H1 (cell line): ENCODE data around the gene MTHFS. TPM values are rescaled to one million over a fixed set of nuclear protein-coding genes. Genes with fewer than 3 reads are reported as not detected.

Experiments used
- CTCF ChIA-PET: fragments of 300-600 bp; sonication (Branson Sonifier 250); formaldehyde crosslinking; loops from one replicate; lab custom pipeline; 2021; ENCODE audit not compliant: partially characterized antibody; lab: Charles Lee
- POLR2A ChIA-PET: fragments of 300-600 bp; sonication (Branson Sonifier 250); formaldehyde crosslinking; loops from one replicate; lab custom pipeline; 2021; ENCODE audit warnings: inconsistent platforms; ENCODE audit not compliant: partially characterized antibody; lab: Charles Lee
- DNase-seq, 2 experiments: peaks; one replicate each; pipeline versions ENCODE4 v3.0.0 to v3.0.0-alpha.2; 2010 to 2022; ENCODE audit warnings: low spot score in 2 of 2, low read depth in 1 of 2, mixed read lengths in 1 of 2
- FAIRE-seq: peaks from 2 replicates; lab custom pipeline; 2011; peaks lifted over from hg19 to GRCh38; lab: Jason Lieb, UNC
- H2AFZ ChIP-seq: 2 replicates; pipeline ENCODE4 v1.8.1; 2012; ENCODE audit warnings: low read length, inconsistent platforms
- H2AK5ac ChIP-seq: 2 replicates; pipeline ENCODE4 v1.6.1; 2013; ENCODE audit warnings: low read depth, low read length
- H2BK120ac ChIP-seq: replicated peaks from 2 replicates; pipeline ENCODE3; 2013; ENCODE audit warnings: low read depth, low read length, inconsistent platforms
- H2BK12ac ChIP-seq: 2 replicates; pipeline ENCODE4 v1.6.1; 2013; ENCODE audit warnings: low read depth, low read length
- H2BK15ac ChIP-seq: 2 replicates; pipeline ENCODE4 v1.6.1; 2013; ENCODE audit warnings: low read length
- H2BK20ac ChIP-seq: 2 replicates; pipeline ENCODE4 v1.6.1; 2013; ENCODE audit warnings: low read length
- H2BK5ac ChIP-seq: 2 replicates; pipeline ENCODE4 v1.6.1; 2013; ENCODE audit warnings: low read depth, low read length
- H3K14ac ChIP-seq: 2 replicates; pipeline ENCODE4 v1.6.1; 2013; ENCODE audit warnings: inconsistent platforms; ENCODE audit not compliant: insufficient read length
- H3K18ac ChIP-seq: 2 replicates; pipeline ENCODE4 v1.6.1; 2013; ENCODE audit warnings: low read length; ENCODE audit errors: extremely low read depth
- H3K23ac ChIP-seq: 2 replicates; pipeline ENCODE4 v1.6.1; 2013; ENCODE audit warnings: inconsistent platforms; ENCODE audit not compliant: insufficient read length
- H3K23me2 ChIP-seq: 2 replicates; pipeline ENCODE4 v1.6.1; 2013; ENCODE audit warnings: low read depth, low read length
- H3K27ac ChIP-seq: 2 replicates; pipeline ENCODE4 v1.6.1; 2011; ENCODE audit warnings: low read depth, low read length, inconsistent platforms
- H3K27me3 ChIP-seq, 4 experiments: replicated peaks in 1 of 4; 1 replicate in 1 of 4; 2 replicates in 3 of 4; pipeline versions ENCODE4 v1.6.1 to v1.8.1; 2011 to 2013; ENCODE audit warnings: low read length in 3 of 4, mild to moderate bottlenecking in 3 of 4, inconsistent platforms in 2 of 4, mixed read lengths in 2 of 4, moderate library complexity in 1 of 4; ENCODE audit not compliant: control insufficient read depth in 3 of 4, insufficient read depth in 3 of 4; ENCODE audit errors: extremely low read depth in 1 of 4
- H3K36me3 ChIP-seq, 4 experiments: 2 replicates each; pipeline versions ENCODE4 v1.6.1 to v1.8.1; 2011 to 2013; ENCODE audit warnings: mild to moderate bottlenecking in 4 of 4, low read length in 3 of 4, moderate library complexity in 2 of 4, control low read depth in 1 of 4, inconsistent platforms in 1 of 4; ENCODE audit not compliant: insufficient read depth in 4 of 4, control insufficient read depth in 2 of 4
- H3K4ac ChIP-seq: replicated peaks from 2 replicates; pipeline ENCODE3; 2013; ENCODE audit warnings: low read length, low read depth, mixed read lengths, inconsistent platforms; ENCODE audit not compliant: insufficient read length
- H3K4me1 ChIP-seq, 4 experiments: replicated peaks in 1 of 4; 1 replicate in 1 of 4; 2 replicates in 3 of 4; pipeline versions ENCODE4 v1.6.1 to v1.8.1; 2011 to 2013; ENCODE audit warnings: low read length in 3 of 4, inconsistent platforms in 2 of 4, mixed read lengths in 1 of 4; ENCODE audit not compliant: insufficient read depth in 4 of 4, control insufficient read depth in 3 of 4
- H3K4me2 ChIP-seq, 2 experiments: 2 replicates each; pipeline versions ENCODE4 v1.6.1 to v1.8.1; 2011 to 2013; ENCODE audit warnings: low read depth in 2 of 2, low read length in 2 of 2, control low read depth in 1 of 2, inconsistent platforms in 1 of 2, mild to moderate bottlenecking in 1 of 2; ENCODE audit not compliant: insufficient read depth in 1 of 2
- H3K4me3 ChIP-seq, 4 experiments: fragments of 200-600, 300-600 bp in 1 of 4; sonication (generic), shearing (Covaris generic), sonication (Bioruptor Twin) in 1 of 4; 2 replicates each; pipeline versions ENCODE4 v1.5.1 to v1.8.1; 2011 to 2016; ENCODE audit warnings: low read length in 4 of 4, low read depth in 3 of 4, control low read depth in 2 of 4, inconsistent platforms in 2 of 4, mild to moderate bottlenecking in 2 of 4, mixed read lengths in 1 of 4, moderate library complexity in 1 of 4; ENCODE audit not compliant: insufficient read depth in 2 of 4; ENCODE audit errors: extremely low read depth in 1 of 4
- H3K56ac ChIP-seq: replicated peaks from 2 replicates; pipeline ENCODE3; 2013; ENCODE audit warnings: low read depth, mild to moderate bottlenecking, mixed read lengths, low read length, inconsistent platforms; ENCODE audit not compliant: insufficient read length
- H3K79me1 ChIP-seq: 2 replicates; pipeline ENCODE4 v1.6.1; 2013; ENCODE audit warnings: low read depth, low read length, control low read depth
- H3K79me2 ChIP-seq, 2 experiments: 2 replicates each; pipeline versions ENCODE4 v1.6.1 to v1.8.1; 2012 to 2013; ENCODE audit warnings: low read length in 2 of 2, mild to moderate bottlenecking in 2 of 2, inconsistent platforms in 1 of 2; ENCODE audit not compliant: insufficient read depth in 2 of 2, control insufficient read depth in 1 of 2
- H3K9ac ChIP-seq, 4 experiments: replicated peaks in 1 of 4; 1 replicate in 1 of 4; 2 replicates in 3 of 4; pipeline versions ENCODE4 v1.6.1 to v1.8.1; 2011 to 2013; ENCODE audit warnings: low read depth in 3 of 4, low read length in 3 of 4, control low read depth in 2 of 4, mild to moderate bottlenecking in 2 of 4, moderate library complexity in 2 of 4, inconsistent platforms in 1 of 4; ENCODE audit errors: extremely low read depth in 1 of 4
- H3K9me3 ChIP-seq, 2 experiments: 2 replicates each; pipeline versions ENCODE4 v1.6.1 to v1.8.1; 2012 to 2013; ENCODE audit warnings: mild to moderate bottlenecking in 2 of 2, moderate library complexity in 2 of 2, control low read depth in 1 of 2, inconsistent platforms in 1 of 2, low read depth in 1 of 2, low read length in 1 of 2, mixed read lengths in 1 of 2; ENCODE audit not compliant: insufficient read depth in 2 of 2
- H4K20me1 ChIP-seq, 2 experiments: replicated peaks in 1 of 2; 2 replicates each; pipeline versions ENCODE3 to v1.8.1; 2011 to 2013; ENCODE audit warnings: inconsistent platforms in 2 of 2, low read length in 2 of 2, mild to moderate bottlenecking in 1 of 2; ENCODE audit not compliant: insufficient read depth in 2 of 2, control insufficient read depth in 1 of 2
- H4K5ac ChIP-seq: 2 replicates; pipeline ENCODE4 v1.6.1; 2013; ENCODE audit warnings: low read length, low read depth, mixed read lengths, inconsistent platforms; ENCODE audit not compliant: insufficient read length
- H4K8ac ChIP-seq: 2 replicates; pipeline ENCODE4 v1.8.0; 2013; ENCODE audit warnings: mild to moderate bottlenecking, moderate library complexity, low read length, inconsistent platforms; ENCODE audit not compliant: insufficient read depth; ENCODE audit errors: extremely low read depth
- H4K91ac ChIP-seq: replicated peaks from 2 replicates; pipeline ENCODE3; 2013; ENCODE audit warnings: low read length, mixed read lengths, inconsistent platforms; ENCODE audit not compliant: insufficient read length
- BACH1 ChIP-seq: IDR thresholded peaks from 2 replicates; pipeline ENCODE4 v1.6.1; 2012; ENCODE audit warnings: low read length, improper control_type of control experiment
- BRCA1 ChIP-seq: IDR thresholded peaks from 2 replicates; pipeline ENCODE4 v1.6.1; 2012; ENCODE audit warnings: low read depth, low read length, improper control_type of control experiment
- CREB1 ChIP-seq: IDR thresholded peaks from 2 replicates; pipeline ENCODE4 v1.6.1; 2012; ENCODE audit warnings: inconsistent platforms
- EGR1 ChIP-seq: IDR thresholded peaks from 2 replicates; pipeline ENCODE4 v1.6.1; 2011; ENCODE audit warnings: low read depth, low read length, borderline replicate concordance
- EZH2 ChIP-seq: fragments of 200-600 bp; sonication (generic); IDR thresholded peaks from 2 replicates; pipeline ENCODE4 v1.7.1; 2012; ENCODE audit warnings: low read depth, mild to moderate bottlenecking, moderate library complexity, low read length, inconsistent platforms; ENCODE audit not compliant: severe bottlenecking
- JUND ChIP-seq: IDR thresholded peaks from 2 replicates; pipeline ENCODE4 v1.6.1; 2011; ENCODE audit warnings: mild to moderate bottlenecking, improper control_type of control experiment, low read length
- RFX5 ChIP-seq: IDR thresholded peaks from 2 replicates; pipeline ENCODE4 v1.6.1; 2011; ENCODE audit warnings: low read depth, low read length, improper control_type of control experiment, borderline replicate concordance
- SAP30 ChIP-seq: fragments of 300-600 bp; sonication (generic); IDR thresholded peaks from 2 replicates; pipeline ENCODE4 v1.7.1; 2012; ENCODE audit warnings: low read length, moderate library complexity, mild to moderate bottlenecking, inconsistent platforms; ENCODE audit not compliant: insufficient read depth, insufficient replicate concordance
- SIRT6 ChIP-seq: IDR thresholded peaks from one replicate; pipeline ENCODE4 v1.7.1; 2012; ENCODE audit warnings: low read length, inconsistent platforms
- SP1 ChIP-seq: IDR thresholded peaks from 2 replicates; pipeline ENCODE4 v1.6.1; 2011; ENCODE audit warnings: low read depth, low read length
- SUZ12 ChIP-seq: fragments of 200-600 bp; sonication (generic); IDR thresholded peaks from 2 replicates; pipeline ENCODE4 v1.6.1; 2012; ENCODE audit warnings: mild to moderate bottlenecking, inconsistent platforms, low read length, moderate library complexity, mixed read lengths
- TAF1 ChIP-seq: IDR thresholded peaks from 2 replicates; pipeline ENCODE4 v1.6.1; 2011; ENCODE audit warnings: mild to moderate bottlenecking, low read depth, low read length
- polyA plus RNA-seq, 7 experiments: library from polyadenylated mRNA; depleted of rRNA in 3 of 7; stranded (reverse) in 5 of 7; unstranded in 2 of 7; fragments of >200 nt in 5 of 7; fragments of 200-250 nt in 2 of 7; gene quantifications; 1 replicate in 5 of 7; 2 replicates in 1 of 7; 4 replicates in 1 of 7; pipeline versions ENCODE4 v1.2.1 to v1.2.3, GENCODE V29; 2011 to 2013; ENCODE audit warnings: missing spikeins in 2 of 7, mixed read lengths in 2 of 7
- total RNA-seq: library from RNA; stranded (reverse); fragmentation: NEBNext Ultra II Directional; extraction: Animal tissue kit (Norgen Biotek cat#: 25700); gene quantifications from 2 replicates; pipeline ENCODE4 v1.2.1, GENCODE V29; 2021
- TF ChIP-seq, protein P1 (sequence below): IDR thresholded peaks from 2 replicates; pipeline ENCODE4 v1.6.1; 2011; ENCODE audit warnings: low read depth, mild to moderate bottlenecking, low read length; ENCODE audit not compliant: insufficient read depth
- TF ChIP-seq, protein P2 (sequence below): IDR thresholded peaks from 2 replicates; pipeline ENCODE4 v1.6.1; 2012; ENCODE audit warnings: inconsistent platforms

Gene MTHFS
- total and polyA plus RNA-seq, 2 of the 8 experiments (the other 6 are each of a cell fraction or from before 2014, with no cell fraction given) = 27.3 to 37.2 TPM

DNA sequence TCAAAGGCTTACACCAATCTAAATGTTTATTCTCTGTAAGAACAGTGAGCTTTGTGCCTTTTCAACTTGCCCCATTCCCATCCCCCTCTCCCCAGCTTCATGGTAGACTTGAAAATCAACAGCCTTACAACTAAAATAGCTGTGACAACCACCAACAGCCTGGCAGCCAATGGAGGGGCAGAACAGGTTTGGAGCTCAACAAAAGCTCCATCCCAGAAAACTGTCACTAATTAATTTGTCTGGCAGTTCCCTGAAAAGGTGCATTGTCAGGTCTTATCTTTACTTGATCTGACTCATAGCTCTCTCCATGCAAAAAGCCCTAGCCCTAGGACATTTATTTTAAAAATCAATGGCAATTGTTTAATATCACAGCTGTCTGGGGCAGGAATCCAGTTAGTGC is 22.6 kb downstream of the MTHFS start:
- Histone ChIP-seq H3K56ac (no peak overlapping the region), H3K79me2 (no peaks in the 10 kb centered on the region; a peak in 1 of 4 replicates)

More for the DNA sequence above, 22.6 kb downstream of the MTHFS start:
- Histone ChIP-seq H4K8ac (no peak overlapping the region), H3K27me3 (no peaks in the 10 kb centered on the region), H3K18ac (no peak overlapping the region), H3K4me1 (no peaks in the 10 kb centered on the region), H2AK5ac (no peak overlapping the region), H3K9ac (no peak overlapping the region), H2BK5ac (no peak overlapping the region), H2AFZ (no peak overlapping the region), H3K9me3 (peaks cover 7 to 23% of the 10 kb centered on the region in 2 experiments), H2BK15ac (no peak overlapping the region), H4K5ac (no peak overlapping the region), H4K91ac (no peak overlapping the region), H3K14ac (no peak overlapping the region), H3K23me2 (no peaks in the 10 kb centered on the region), H4K20me1 (no peaks in the 10 kb centered on the region), H3K27ac (no peak overlapping the region), H2BK12ac (no peak overlapping the region), H3K79me1 (no peaks in the 10 kb centered on the region), H3K36me3 (peaks cover 2 to 45% (median 17%) of the 10 kb centered on the region in 4 experiments; a peak in 5 of 8 replicates), H3K4ac (no peak overlapping the region), H3K4me3 (no peak overlapping the region), H3K23ac (no peak overlapping the region), H3K4me2 (no peak overlapping the region), H2BK120ac (no peak overlapping the region), H2BK20ac (no peak overlapping the region)
- ChIA-PET CTCF (interaction anchor here (1.0 to 4.1 kb wide), 5 partner anchors 12 to 119 kb away, joined by 3 to 16 read pairs (median 3); no protein-coding TSS in a partner anchor), POLR2A (interaction anchor here (0.5 to 1.6 kb wide), 2 partner anchors 7 to 34 kb away, joined by 3 to 7 read pairs; no protein-coding TSS in a partner anchor)
- FAIRE-seq = no peak
- TF ChIP-seq SIRT6 = no peak
- TF ChIP-seq SUZ12 = no peak
- no peak for TF ChIP-seq JUND
- no peak for TF ChIP-seq RFX5
- TF ChIP-seq TAF1 = no peak
- no peak for TF ChIP-seq BACH1
- TF ChIP-seq BRCA1 = no peak
- no peak for TF ChIP-seq SP1
- no peak for TF ChIP-seq SAP30
- no peak for TF ChIP-seq EGR1
- no peak for TF ChIP-seq CREB1
- TF ChIP-seq, protein P1, sequence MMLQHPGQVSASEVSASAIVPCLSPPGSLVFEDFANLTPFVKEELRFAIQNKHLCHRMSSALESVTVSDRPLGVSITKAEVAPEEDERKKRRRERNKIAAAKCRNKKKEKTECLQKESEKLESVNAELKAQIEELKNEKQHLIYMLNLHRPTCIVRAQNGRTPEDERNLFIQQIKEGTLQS = no peak
- TF ChIP-seq EZH2 = no peak
- TF ChIP-seq, protein P2, sequence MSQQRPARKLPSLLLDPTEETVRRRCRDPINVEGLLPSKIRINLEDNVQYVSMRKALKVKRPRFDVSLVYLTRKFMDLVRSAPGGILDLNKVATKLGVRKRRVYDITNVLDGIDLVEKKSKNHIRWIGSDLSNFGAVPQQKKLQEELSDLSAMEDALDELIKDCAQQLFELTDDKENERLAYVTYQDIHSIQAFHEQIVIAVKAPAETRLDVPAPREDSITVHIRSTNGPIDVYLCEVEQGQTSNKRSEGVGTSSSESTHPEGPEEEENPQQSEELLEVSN = no peak
- no peak for DNase-seq
